K562 (cell line): Measurements from ENCODE around the gene CGGBP1. TPM values are rescaled to one million over a fixed set of nuclear protein-coding genes. Genes with fewer than 3 reads are reported as not detected.

Source experiments
- CHD2 ChIP-seq: IDR thresholded peaks from 2 replicates; pipeline ENCODE4 v1.6.1; 2011; ENCODE audit warnings: low read depth, low read length
- E2F8 ChIP-seq: fragments of 450-650 bp; IDR thresholded peaks from 2 replicates; pipeline ENCODE4 v1.7.1; 2018; ENCODE audit warnings: mild to moderate bottlenecking, low read depth; ENCODE audit not compliant: partially characterized antibody
- GABPA ChIP-seq: fragments of 200-800 bp; sonication (Bioruptor generic); conservative IDR thresholded peaks from 2 replicates; pipeline ENCODE4 v1.6.1; 2016; ENCODE audit warnings: low read depth, missing genetic modification characterization, missing compliant biosample characterization
- HNRNPLL ChIP-seq: fragments of 200-400 bp; formaldehyde crosslinking; IDR thresholded peaks from 2 replicates; pipeline ENCODE4 v1.6.1; 2017; ENCODE audit warnings: low read length, low read depth, mild to moderate bottlenecking; ENCODE audit not compliant: poor library complexity, severe bottlenecking
- ID3 ChIP-seq, 2 experiments: fragments of 250-450 bp in 1 of 2; fragments of 450-650 bp in 1 of 2; sonication (Bioruptor Pico) in 1 of 2; IDR thresholded peaks; 2 replicates each; pipeline versions ENCODE4 v1.6.1 to v1.8.0; 2016 to 2021; ENCODE audit warnings: mild to moderate bottlenecking in 2 of 2, moderate library complexity in 2 of 2, missing compliant biosample characterization in 1 of 2, missing genetic modification characterization in 1 of 2
- KLF10 ChIP-seq: fragments of 250-450 bp; sonication (Bioruptor Pico); IDR thresholded peaks from 2 replicates; pipeline ENCODE4 v1.6.1; 2021; ENCODE audit warnings: matching md5 sums
- MTA2 ChIP-seq: fragments of 450-650 bp; IDR thresholded peaks from 2 replicates; pipeline ENCODE4 v1.6.1; 2016; ENCODE audit warnings: low read depth
- NFXL1 ChIP-seq: fragments of 450-650 bp; formaldehyde crosslinking; IDR thresholded peaks from 2 replicates; pipeline ENCODE4 v1.4.0; 2021; ENCODE audit warnings: mild to moderate bottlenecking
- POLR2G ChIP-seq: fragments of 200-400 bp; formaldehyde crosslinking; IDR thresholded peaks from 2 replicates; pipeline ENCODE4 v1.6.1; 2017; ENCODE audit warnings: low read depth, mild to moderate bottlenecking, antibody characterized with exemption, low read length, moderate library complexity
- SIN3B ChIP-seq: fragments of 450-650 bp; IDR thresholded peaks from 2 replicates; pipeline ENCODE4 v1.6.1; 2017; ENCODE audit warnings: low read depth, mild to moderate bottlenecking, moderate library complexity
- SMC3 ChIP-seq: conservative IDR thresholded peaks from 2 replicates; pipeline ENCODE4 v1.6.1; 2011; ENCODE audit warnings: low read depth, low read length, improper control_type of control experiment; ENCODE audit not compliant: insufficient read depth
- ZNF316 ChIP-seq: fragments of 450-650 bp; IDR thresholded peaks from 2 replicates; pipeline ENCODE4 v1.6.1; 2016
- ZNF318 ChIP-seq, 2 experiments: fragments of 450-650 bp; IDR thresholded peaks; 2 replicates each; pipeline ENCODE4 v1.6.1; 2016; ENCODE audit warnings: mild to moderate bottlenecking in 2 of 2, borderline replicate concordance in 1 of 2, low read depth in 1 of 2, moderate library complexity in 1 of 2
- ZNF766 ChIP-seq: fragments of 200-800 bp; sonication (Bioruptor generic); conservative IDR thresholded peaks from 2 replicates; pipeline ENCODE4 v1.6.1; 2016; ENCODE audit warnings: missing genetic modification characterization, missing compliant biosample characterization
- polyA plus RNA-seq, 8 experiments: library from polyadenylated mRNA; depleted of rRNA in 4 of 8; stranded (reverse) in 5 of 8; unstranded in 3 of 8; fragments of >200 nt; fragmentation: Nextera tagmentation in 2 of 8; fragmentation: Illumina TruSeq in 1 of 8; extraction: Ambion mirVana in 2 of 8; extraction: Trizol in 1 of 8; gene quantifications; 2 replicates each; pipeline versions ENCODE4 v1.2.1 to v1.2.3, GENCODE V29; 2011 to 2014; ENCODE audit warnings: inconsistent platforms in 1 of 8, missing spikeins in 1 of 8
- total RNA-seq, 7 experiments: library from RNA; depleted of rRNA in 6 of 7; stranded (reverse); fragments of >200 nt in 6 of 7; fragmentation: Illumina TruSeq in 2 of 7; extraction: Trizol in 2 of 7; gene quantifications; 2 replicates each; pipeline versions ENCODE4 v1.2.1 to v1.2.3, GENCODE V29; 2011 to 2021; ENCODE audit warnings: low replicate concordance in 1 of 7

The CGGBP1 gene
- total and polyA plus RNA-seq, 9 of the 15 experiments (the other 6 are each of a cell fraction or from before 2014, with no cell fraction given) = 14.4 to 47.8 (median 37.8) TPM

- TF ChIP-seq GABPA (tag) = peak; percentile 94
- TF ChIP-seq ID3 (CRISPR knock-in tag; IDR thresholded peaks at IDR 0.05) = no peak
- TF ChIP-seq ID3 (tag; IDR thresholded peaks at IDR 0.05) = no peak
- no peak for TF ChIP-seq E2F8
- TF ChIP-seq ZNF318 (IDR thresholded peaks at IDR 0.05; ENCODE audit: borderline replicate concordance in 1 of 2, low read depth in 1 of 2) = no peak
- TF ChIP-seq ZNF316 = no peak
- TF ChIP-seq SMC3 = no peak
- TF ChIP-seq MTA2 = no peak
- peak; percentile 89 for TF ChIP-seq POLR2G
- TF ChIP-seq KLF10 = no peak
- TF ChIP-seq ZNF766 (CRISPR knock-in tag) = no peak
- peak; percentile 87 for TF ChIP-seq CHD2
- peak; percentile 28; the same call in 1 of the 2 replicates for TF ChIP-seq SIN3B
- TF ChIP-seq HNRNPLL = peak; percentile 94
- no peak for TF ChIP-seq NFXL1
These were observed at the start of gene CGGBP1, which contains the start of gene ZNF654 (continued) for GRCh38 chr3:88058581-88059379.
